ENCODE results near the gene NDUFAF5. TPM values are rescaled to one million over a fixed set of nuclear protein-coding genes. Genes with fewer than 3 reads are reported as not detected.
"Not testable (repeated sequence)": the region's sequence is repeated elsewhere in the genome, so short reads cannot be mapped to it uniquely, and the experiment has no call there.

Gene NDUFAF5
- total and polyA plus RNA-seq, 2 donors (not counting 3 experiments of a cell fraction or from before 2014, with no cell fraction given): 9.8 to 26.4 TPM

DNA sequence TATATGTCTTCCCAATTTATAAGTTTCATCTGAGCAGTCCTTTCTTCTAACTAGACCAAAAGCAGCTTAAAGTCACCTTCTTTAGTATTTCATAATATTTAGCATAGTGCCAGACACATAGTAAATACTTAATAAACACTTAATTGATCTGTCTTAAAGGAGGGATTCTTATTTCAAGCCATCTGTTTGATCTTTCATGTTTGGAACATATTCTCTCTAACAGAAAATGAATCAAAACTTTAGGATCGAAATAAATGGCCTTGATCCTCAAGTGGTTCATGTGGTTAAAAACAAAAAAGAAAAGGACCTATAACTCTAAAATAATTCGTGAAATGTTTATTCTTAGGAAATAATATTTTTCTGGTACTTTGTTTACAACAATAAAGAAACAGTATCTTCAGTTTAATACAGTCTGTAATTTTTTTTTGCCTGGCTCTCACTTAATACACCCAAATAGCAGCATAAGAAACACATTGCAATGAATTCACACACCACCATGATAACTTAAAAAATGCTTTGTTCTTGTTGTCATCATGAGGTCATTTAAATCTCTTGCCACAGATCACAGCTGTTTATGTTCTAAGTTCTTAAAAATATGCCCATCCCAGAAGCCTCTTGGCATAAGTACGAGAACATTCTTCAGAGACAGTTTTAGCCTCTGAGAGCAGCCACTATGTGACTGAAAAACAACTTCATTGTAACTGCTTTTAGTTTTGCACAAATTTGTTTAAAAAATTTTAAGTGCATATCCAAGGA is 48.2 kb upstream of the NDUFAF5 start:
- intact Hi-C loops (cut with micrococcal nuclease): no loop called here
- Histone ChIP-seq H2AFZ (ENCODE audit: low read depth, low read length) (no peak overlapping the region), H3K79me2 (ENCODE audit: control insufficient read depth, insufficient read depth, low read length) (no peaks in the 10 kb centered on the region), H3K4me2 (ENCODE audit: insufficient read depth, low read length) (no peak overlapping the region), H3K4me3 (replicated peaks in 1 of 3; ENCODE audit: insufficient read depth in 1 of 3, low read depth in 1 of 3, low read length in 3 of 3) (no peak overlapping the region), H3K9me1 (replicated peaks; ENCODE audit: control insufficient read depth, extremely low read depth, insufficient read depth, low read length) (peaks cover 4% of the 10 kb centered on the region), H3K4me1 (ENCODE audit: control insufficient read depth, extremely low read depth, insufficient read depth, low read length) (no peaks in the 10 kb centered on the region), H3K27me3 (ENCODE audit: control insufficient read depth in 2 of 2, insufficient read depth in 2 of 2, low read length in 2 of 2) (no peaks in the 10 kb centered on the region), H3K9ac (replicated peaks; ENCODE audit: extremely low read depth, insufficient read depth, low read length) (no peak overlapping the region), H4K20me1 (replicated peaks; ENCODE audit: control insufficient read depth, extremely low read depth, insufficient read depth, low read length) (no peaks in the 10 kb centered on the region), H3K36me3 (ENCODE audit: control insufficient read depth in 2 of 2, extremely low read depth in 1 of 2, insufficient read depth in 2 of 2, low read length in 2 of 2) (peaks cover 8 to 10% of the 10 kb centered on the region in 2 experiments), H3K27ac (ENCODE audit: insufficient read depth, low read depth, low read length) (no peak overlapping the region), H3K9me3 (replicated peaks; ENCODE audit: control insufficient read depth, insufficient read depth, low read length) (no peaks in the 10 kb centered on the region)
- TF ChIP-seq MYC (IDR thresholded peaks at IDR 0.05; ENCODE audit: low read depth, low read length) (no peak), POLR2A (IDR thresholded peaks at IDR 0.05; ENCODE audit: low read depth, low read length) (no peak), POLR2AphosphoS5 (IDR thresholded peaks at IDR 0.05; ENCODE audit: insufficient read depth, low read depth, low read length) (no peak), EZH2 (IDR thresholded peaks at IDR 0.05; ENCODE audit: borderline replicate concordance, low read depth, low read length, severe bottlenecking) (no peak), JUN (IDR thresholded peaks at IDR 0.05; ENCODE audit: borderline replicate concordance, insufficient read depth, insufficient read length, low read depth) (no peak), GATA2 (IDR thresholded peaks at IDR 0.05; ENCODE audit: insufficient read depth, insufficient read length, low read depth, low read length) (no peak), FOS (IDR thresholded peaks at IDR 0.05; ENCODE audit: borderline replicate concordance, insufficient read depth, low read length) (no peak)
- TF ChIP-seq, protein P1, sequence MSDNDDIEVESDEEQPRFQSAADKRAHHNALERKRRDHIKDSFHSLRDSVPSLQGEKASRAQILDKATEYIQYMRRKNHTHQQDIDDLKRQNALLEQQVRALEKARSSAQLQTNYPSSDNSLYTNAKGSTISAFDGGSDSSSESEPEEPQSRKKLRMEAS (IDR thresholded peaks at IDR 0.05; ENCODE audit: insufficient read depth, insufficient read length): no peak
- TF ChIP-seq, protein P2, sequence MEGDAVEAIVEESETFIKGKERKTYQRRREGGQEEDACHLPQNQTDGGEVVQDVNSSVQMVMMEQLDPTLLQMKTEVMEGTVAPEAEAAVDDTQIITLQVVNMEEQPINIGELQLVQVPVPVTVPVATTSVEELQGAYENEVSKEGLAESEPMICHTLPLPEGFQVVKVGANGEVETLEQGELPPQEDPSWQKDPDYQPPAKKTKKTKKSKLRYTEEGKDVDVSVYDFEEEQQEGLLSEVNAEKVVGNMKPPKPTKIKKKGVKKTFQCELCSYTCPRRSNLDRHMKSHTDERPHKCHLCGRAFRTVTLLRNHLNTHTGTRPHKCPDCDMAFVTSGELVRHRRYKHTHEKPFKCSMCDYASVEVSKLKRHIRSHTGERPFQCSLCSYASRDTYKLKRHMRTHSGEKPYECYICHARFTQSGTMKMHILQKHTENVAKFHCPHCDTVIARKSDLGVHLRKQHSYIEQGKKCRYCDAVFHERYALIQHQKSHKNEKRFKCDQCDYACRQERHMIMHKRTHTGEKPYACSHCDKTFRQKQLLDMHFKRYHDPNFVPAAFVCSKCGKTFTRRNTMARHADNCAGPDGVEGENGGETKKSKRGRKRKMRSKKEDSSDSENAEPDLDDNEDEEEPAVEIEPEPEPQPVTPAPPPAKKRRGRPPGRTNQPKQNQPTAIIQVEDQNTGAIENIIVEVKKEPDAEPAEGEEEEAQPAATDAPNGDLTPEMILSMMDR (IDR thresholded peaks at IDR 0.05; ENCODE audit: extremely low read depth in 1 of 2, insufficient read depth in 1 of 2, low read depth in 1 of 2, low read length in 2 of 2): no peak
- no peak for DNase-seq (ENCODE audit: low read depth, low spot score)
- CTCF ChIA-PET: interaction anchor here (1.0 to 1.5 kb wide), 2 partner anchors 35 to 52 kb away, joined by 3 to 5 read pairs; no protein-coding TSS in a partner anchor
- no TSS peak for BruUV-seq (replicated peaks)
- dilution Hi-C loops (cut with MboI; ENCODE audit: extremely low pct_ligation_motif_present, low sequenced_read_pairs): no loop called here
- POLR2A ChIA-PET: no interaction called here
- FAIRE-seq: no peak

DNA sequence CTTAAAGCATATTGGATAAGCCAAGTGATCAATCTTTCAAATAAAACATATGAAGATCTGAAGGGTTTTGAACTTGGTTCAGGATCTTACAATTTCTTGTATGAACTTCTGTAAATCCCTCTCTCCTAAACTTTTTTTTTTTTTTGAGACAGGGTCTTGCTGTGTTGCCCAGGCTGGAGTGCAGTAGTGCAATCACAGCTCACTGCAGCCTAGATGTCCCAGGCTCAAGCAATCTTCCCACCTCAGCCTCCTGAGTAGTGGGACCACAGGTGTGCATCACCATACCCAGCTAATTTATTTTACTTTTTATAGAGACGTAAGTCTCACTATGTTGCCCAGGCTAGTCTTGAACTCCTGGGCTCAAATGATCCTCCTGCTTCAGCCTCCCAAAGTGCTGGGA is 46.6 kb upstream of the NDUFAF5 start:
- H4K20me1 ChIP-seq (replicated peaks; ENCODE audit: control insufficient read depth, extremely low read depth, insufficient read depth, low read length); DNase-seq (ENCODE audit: low read depth, low spot score); H3K27ac ChIP-seq (ENCODE audit: insufficient read depth, low read depth, low read length); H3K27me3 ChIP-seq (ENCODE audit: control insufficient read depth in 2 of 2, insufficient read depth in 2 of 2, low read length in 2 of 2); FAIRE-seq; BruUV-seq (replicated peaks); H3K36me3 ChIP-seq (ENCODE audit: control insufficient read depth in 2 of 2, extremely low read depth in 1 of 2, insufficient read depth in 2 of 2, low read length in 2 of 2); H3K9me3 ChIP-seq (replicated peaks; ENCODE audit: control insufficient read depth, insufficient read depth, low read length); H2AFZ ChIP-seq (ENCODE audit: low read depth, low read length); H3K4me2 ChIP-seq (ENCODE audit: insufficient read depth, low read length); dilution Hi-C loops (cut with MboI; ENCODE audit: extremely low pct_ligation_motif_present, low sequenced_read_pairs); H3K9me1 ChIP-seq (replicated peaks; ENCODE audit: control insufficient read depth, extremely low read depth, insufficient read depth, low read length); H3K4me1 ChIP-seq (ENCODE audit: control insufficient read depth, extremely low read depth, insufficient read depth, low read length); H3K4me3 ChIP-seq (replicated peaks in 1 of 3; ENCODE audit: insufficient read depth in 1 of 3, low read depth in 1 of 3, low read length in 3 of 3); intact Hi-C loops (cut with micrococcal nuclease); H3K79me2 ChIP-seq (ENCODE audit: control insufficient read depth, insufficient read depth, low read length); POLR2A ChIA-PET; CTCF ChIA-PET; H3K9ac ChIP-seq (replicated peaks; ENCODE audit: extremely low read depth, insufficient read depth, low read length): not testable (repeated sequence)
